ENCODE measurements around the gene CD44. TPM values are rescaled to one million over a fixed set of nuclear protein-coding genes. Genes with fewer than 3 reads are reported as not detected.

CD44 gene
- total RNA-seq, 4 donors from 2014 or later = 19.5 to 32.5 (median 29.2) TPM

GRCh38 chr11:35157814-35158700 lies 19.1 kb downstream of the CD44 start:
- ATAC-seq (peak in 1 of 2 donors; percentile 35), DNase-seq (no peak)
- no peak overlapping the region for H3K4me3 ChIP-seq
- intact Hi-C loops (cut with DNase I; ENCODE audit: low total_unique reads) = no loop called here
- H3K9me3 ChIP-seq = no peaks in the 10 kb centered on the region
- H3K36me3 ChIP-seq = no peaks in the 10 kb centered on the region
- H3K27ac ChIP-seq = peak overlapping the region; percentile 12 to 47 (median 30)
- TF ChIP-seq CTCF (IDR thresholded peaks at IDR 0.05 in 4 of 5, conservative IDR thresholded peaks at IDR 0.05 in 1 of 5) = no peak
- no peak for TF ChIP-seq POLR2A (IDR thresholded peaks at IDR 0.05)
- H3K27me3 ChIP-seq = no peaks in the 10 kb centered on the region
- in situ Hi-C loops (cut with MboI; ENCODE audit: low sequenced_read_pairs in 4 of 4) = loop anchor here in 1 of 4 donors (10.0 kb wide), 1 partner anchor 57 kb away; no protein-coding TSS in a partner anchor
- H3K4me1 ChIP-seq = peaks cover 8 to 29% of the 10 kb centered on the region in 2 donors

- DNase-seq = peak; percentile 43 to 48
These were observed 19.9 kb downstream of the CD44 start for GRCh38 chr11:35158701-35159510.

GRCh38 chr11:35160246-35160824 lies 21.4 kb downstream of the CD44 start:
- no peak for TF ChIP-seq CTCF (IDR thresholded peaks at IDR 0.05 in 4 of 5, conservative IDR thresholded peaks at IDR 0.05 in 1 of 5)
- no peak for TF ChIP-seq POLR2A (IDR thresholded peaks at IDR 0.05)
- no peak for ATAC-seq
- Histone ChIP-seq H3K27me3 (no peaks in the 10 kb centered on the region), H3K4me1 (peaks cover 10 to 29% of the 10 kb centered on the region in 2 donors), H3K36me3 (no peaks in the 10 kb centered on the region), H3K9me3 (no peaks in the 10 kb centered on the region), H3K27ac (no peak overlapping the region), H3K4me3 (no peak overlapping the region)
- intact Hi-C loops (cut with DNase I; ENCODE audit: low total_unique reads) = no loop called here
- in situ Hi-C loops (cut with MboI; ENCODE audit: low sequenced_read_pairs in 4 of 4) = no loop called here
- no peak for DNase-seq

More at GRCh38 chr11:35158701-35159510, 19.9 kb downstream of the CD44 start:
- Histone ChIP-seq H3K27me3 (no peaks in the 10 kb centered on the region), H3K27ac (peak overlapping the region; percentile 13 to 47 (median 30)), H3K4me1 (peaks cover 8 to 29% of the 10 kb centered on the region in 2 donors), H3K4me3 (no peak overlapping the region), H3K36me3 (no peaks in the 10 kb centered on the region), H3K9me3 (no peaks in the 10 kb centered on the region)
- TF ChIP-seq POLR2A (IDR thresholded peaks at IDR 0.05) (no peak), CTCF (IDR thresholded peaks at IDR 0.05 in 4 of 5, conservative IDR thresholded peaks at IDR 0.05 in 1 of 5) (no peak)
- ATAC-seq = peak; percentile 64 to 75
- in situ Hi-C loops (cut with MboI; ENCODE audit: low sequenced_read_pairs in 4 of 4) = loop anchor here in 1 of 4 donors (10.0 kb wide), 1 partner anchor 56 kb away; no protein-coding TSS in a partner anchor
- intact Hi-C loops (cut with DNase I; ENCODE audit: low total_unique reads) = no loop called here

GRCh38 chr11:35160902-35161597 lies 22.1 kb downstream of the CD44 start:
- Histone ChIP-seq H3K27ac (no peak overlapping the region), H3K4me1 (peaks cover 13 to 29% of the 10 kb centered on the region in 2 donors)
- intact Hi-C loops (cut with DNase I; ENCODE audit: low total_unique reads) = no loop called here

More at GRCh38 chr11:35160902-35161597, 22.1 kb downstream of the CD44 start:
- TF ChIP-seq CTCF (IDR thresholded peaks at IDR 0.05 in 4 of 5, conservative IDR thresholded peaks at IDR 0.05 in 1 of 5) (no peak), POLR2A (IDR thresholded peaks at IDR 0.05) (no peak)
- DNase-seq (no peak), ATAC-seq (no peak)
- H3K4me3 ChIP-seq = no peak overlapping the region
- no peaks in the 10 kb centered on the region for H3K9me3 ChIP-seq
- in situ Hi-C loops (cut with MboI; ENCODE audit: low sequenced_read_pairs in 4 of 4) = no loop called here
- no peaks in the 10 kb centered on the region for H3K36me3 ChIP-seq
- H3K27me3 ChIP-seq = no peaks in the 10 kb centered on the region

All from gastrocnemius medialis (tissue), 4 donors.